GM21825 (cell line): ENCODE data around the gene NCOR2.

Experiments
- ATAC-seq: cut with Tn5 transposase; IDR thresholded peaks from one replicate; pipeline ENCODE4 v1.9.1; 2021; ENCODE audit warnings: mild to moderate bottlenecking, moderate library complexity; ENCODE audit not compliant: unreplicated experiment

The NCOR2 gene

DNA sequence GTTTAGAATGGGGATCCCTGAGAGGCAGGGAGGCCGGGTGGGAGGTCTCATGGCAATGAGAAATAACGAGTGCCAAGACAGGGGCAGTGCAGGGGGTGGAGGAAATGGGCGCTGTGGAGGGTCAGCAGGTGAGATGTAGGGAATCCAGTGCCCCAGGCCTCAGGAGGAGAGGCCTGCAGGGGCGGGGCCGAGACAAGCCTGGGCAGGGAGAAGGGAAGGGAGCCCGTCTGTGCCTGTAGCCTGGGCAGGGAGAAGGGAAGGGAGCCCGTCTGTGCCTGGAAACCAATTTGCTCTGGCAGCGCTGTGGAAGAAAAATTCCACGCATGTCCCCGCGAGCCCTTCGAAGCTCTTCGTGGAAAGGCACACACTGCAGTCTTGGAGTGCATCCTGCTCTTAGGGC, 10.6 kb upstream of the NCOR2 start:
- ATAC-seq, result no peak

DNA sequence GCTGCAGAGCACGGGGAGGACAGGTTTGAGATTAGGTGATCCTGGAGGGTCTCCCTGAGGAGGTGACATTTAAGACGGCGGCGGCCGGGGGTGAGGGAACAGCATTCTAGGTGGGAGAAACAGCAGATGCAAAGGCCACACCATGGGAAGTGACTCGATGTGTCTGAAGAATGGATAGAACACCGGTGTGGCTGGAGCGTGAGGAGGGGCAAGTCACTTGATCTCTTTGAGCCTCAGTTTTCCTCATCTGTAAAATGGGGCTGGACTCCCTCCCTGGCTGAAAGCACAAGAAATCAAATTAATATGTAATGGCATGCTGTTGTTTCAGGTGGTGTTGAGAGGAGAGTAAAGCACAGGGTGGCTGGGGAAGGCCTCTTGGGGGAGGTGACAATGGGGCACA, 10.0 kb upstream of the NCOR2 start:
- no peak for ATAC-seq

DNA sequence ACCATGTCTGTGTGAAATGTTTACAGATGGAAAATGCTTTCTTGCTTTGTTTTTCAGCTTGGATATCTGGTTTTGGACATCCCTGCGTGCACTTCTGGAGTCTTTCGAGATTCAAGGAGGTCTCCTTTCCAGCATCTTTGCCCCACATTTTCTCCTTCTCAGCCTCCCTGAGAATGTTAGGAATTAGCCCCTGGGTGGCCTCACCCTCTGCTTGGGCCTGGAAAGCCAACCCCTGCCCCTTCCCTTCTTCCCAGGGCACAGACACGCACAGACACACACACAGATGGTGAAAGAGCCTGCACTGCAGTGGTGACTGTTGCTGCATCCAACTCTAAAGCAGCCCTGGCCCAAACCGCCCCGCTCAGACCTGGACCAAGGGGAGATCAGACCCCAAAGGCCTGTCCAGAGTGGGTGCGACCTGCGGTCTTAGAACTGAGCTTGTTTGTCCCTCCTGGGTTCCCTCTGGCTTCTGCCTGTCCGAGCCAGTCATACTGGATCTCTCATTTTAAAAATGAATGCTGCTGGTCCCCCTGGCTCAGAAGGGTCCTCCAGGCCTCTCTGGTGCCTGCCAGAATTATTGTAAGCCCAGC, 8.7 kb upstream of the NCOR2 start:
- no peak for ATAC-seq

DNA sequence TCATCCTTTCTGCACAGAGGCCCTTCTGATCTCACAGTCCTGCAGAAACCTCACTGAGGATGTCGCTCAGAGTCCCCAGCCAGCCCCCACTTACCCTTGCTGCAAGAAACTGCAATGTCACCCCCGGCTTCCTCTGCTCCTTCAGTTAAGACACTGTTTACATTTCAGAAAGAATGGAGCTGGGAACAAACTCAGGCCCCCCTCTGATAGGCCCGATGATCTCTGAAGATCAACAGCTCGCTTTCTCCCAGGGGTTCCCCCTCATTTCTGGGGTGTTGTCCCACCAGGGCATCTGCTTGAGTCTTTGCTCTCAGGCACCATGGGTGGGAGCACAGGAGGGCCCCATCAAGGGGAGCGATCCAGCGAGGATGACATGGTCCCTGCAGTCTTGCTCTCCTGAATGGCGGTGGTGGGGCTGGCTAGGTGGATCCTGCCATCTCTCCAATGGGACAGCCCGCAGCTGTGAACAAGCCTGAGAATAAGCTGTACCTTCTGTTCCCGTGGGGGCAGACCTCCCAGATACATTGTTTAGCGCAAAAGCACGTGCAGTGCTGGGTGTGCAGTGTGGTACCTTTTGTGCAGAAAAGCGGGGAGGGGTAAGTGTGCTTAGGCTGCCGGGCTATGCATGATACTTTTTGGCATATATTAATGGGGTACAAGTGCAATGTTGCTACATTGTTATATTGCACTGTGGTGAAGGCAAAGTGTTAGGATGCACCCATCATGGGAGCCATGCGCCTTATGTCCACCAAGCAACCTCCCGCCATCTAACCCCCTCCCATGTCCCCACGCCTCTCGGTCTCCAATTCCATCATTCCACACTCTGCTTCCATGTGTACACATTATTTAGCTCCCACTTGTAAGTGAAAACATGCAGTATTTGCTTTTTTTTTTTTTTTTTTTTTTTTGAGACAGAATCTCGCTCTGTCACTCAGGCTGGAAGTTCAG, 6.7 kb upstream of the NCOR2 start:
- no peak for ATAC-seq

DNA sequence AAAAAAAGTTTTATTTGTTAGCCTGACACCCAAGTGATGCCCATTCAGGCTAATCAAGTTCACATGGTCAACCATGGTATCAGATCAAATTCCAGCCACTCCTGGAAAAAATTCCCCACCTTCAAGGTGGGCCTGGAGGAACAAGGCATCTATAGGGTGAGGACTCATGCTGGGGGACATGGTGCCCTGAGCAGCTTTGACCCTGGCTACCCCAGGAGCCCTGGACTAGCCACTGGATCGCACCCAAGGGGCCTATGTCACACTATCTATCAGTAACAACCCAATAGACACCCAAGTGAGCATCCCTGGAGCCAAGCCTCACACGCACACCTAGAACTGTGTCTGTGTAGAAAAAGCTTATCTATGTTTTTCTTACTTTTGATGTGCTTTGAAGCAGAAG, 4.1 kb upstream of the NCOR2 start:
- no peak for ATAC-seq

DNA sequence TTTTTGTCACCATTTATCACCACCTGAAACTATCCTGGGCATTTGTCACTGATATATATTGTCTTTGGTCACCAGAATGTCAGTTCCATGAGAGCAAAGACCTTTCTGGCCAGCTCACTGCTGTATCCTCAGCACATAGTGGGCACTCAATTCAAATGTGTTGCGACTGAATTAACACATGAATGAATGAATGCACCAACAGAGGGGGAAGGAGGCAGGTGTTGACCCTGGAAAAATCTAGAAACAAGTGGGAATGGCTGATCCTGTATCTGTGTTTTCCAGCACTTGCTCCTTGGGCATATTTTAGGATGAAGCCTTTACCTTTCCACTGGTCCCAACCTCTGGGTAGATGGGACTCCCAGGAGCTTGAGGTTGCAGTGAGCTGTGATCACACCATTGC, 3.4 kb upstream of the NCOR2 start:
- no peak for ATAC-seq

DNA sequence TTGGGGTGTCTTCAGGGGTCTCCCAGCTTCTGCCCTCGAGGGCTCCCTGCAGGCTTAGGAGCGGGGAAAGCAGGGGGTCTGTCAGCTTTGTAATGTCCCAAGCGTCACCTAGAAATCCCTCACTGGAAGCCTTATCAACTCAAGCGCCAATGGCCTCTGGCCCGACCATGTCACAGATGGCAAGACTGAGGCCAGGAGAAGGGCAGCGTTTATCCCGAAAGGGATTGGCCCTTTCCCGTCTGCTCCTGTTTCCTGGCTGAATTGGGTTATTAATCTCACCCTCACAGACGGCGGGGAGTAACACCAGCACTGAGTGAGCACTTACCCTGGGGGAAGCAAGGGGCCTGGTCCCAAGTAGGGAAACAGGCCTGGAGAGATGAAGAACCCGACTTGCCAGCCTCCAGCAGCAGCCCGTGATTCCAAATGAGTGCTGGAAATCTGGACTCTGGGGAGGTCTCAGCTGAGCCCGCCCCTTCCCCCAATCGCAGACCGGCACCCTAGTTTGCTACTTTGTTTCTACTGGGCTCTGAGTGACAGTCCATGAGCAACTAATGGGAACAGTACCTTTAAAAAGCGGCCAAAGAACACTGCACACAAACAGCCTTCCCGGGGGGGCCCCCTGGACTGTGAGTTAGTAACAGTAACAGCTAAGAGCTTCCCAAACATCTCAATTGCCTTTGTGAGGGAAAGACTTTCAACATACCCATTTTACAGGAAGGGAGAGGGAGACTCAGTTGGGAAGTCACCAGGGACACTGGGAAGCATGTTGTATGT, 2.1 kb upstream of the NCOR2 start:
- no peak for ATAC-seq

DNA sequence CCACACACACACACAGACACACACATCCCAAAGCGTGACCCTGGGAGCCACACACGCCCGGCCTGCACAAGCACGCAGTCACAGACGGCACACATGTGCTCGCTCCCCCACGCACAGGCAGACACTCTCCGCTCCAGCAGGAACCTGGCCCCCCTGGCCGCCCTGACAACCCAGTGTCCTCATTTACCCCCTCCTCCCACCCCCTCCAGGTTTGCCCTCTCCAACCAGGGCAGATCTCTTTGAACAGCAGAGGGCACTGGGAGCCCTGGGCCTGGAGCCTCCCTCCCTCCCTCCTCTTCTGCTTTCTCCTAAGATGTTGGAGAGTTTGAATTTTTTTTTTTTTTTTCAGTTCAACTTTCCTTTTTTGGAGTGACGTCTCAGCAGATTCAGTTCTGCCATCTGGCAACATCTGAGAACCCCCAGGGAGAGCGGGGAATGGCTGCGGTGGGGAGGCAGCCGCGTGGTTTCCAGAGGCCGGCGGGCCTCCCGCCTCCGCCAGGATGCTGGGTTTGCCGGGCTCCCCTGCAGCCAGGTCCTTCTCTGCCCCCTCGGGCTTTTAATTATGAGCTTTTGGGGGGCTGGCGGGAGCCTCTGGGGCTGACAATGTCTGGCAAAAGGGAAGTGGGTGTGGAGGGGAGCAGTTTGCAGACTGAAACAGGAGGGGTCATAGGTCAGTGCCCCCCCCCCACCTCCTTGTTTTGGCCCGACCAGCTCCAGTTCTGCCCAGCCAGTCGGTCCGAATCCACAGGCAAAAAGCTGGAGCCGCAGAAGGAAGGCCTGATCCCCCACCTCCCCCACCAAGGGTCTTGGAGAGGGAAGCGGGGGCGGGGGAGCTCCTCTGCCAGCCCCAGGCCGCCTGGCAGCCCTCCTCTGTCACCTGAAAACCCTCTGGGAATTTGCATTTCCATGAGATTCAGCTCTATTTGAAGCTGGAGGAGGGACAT, 1.3 kb upstream of the NCOR2 start:
- no peak for ATAC-seq

DNA sequence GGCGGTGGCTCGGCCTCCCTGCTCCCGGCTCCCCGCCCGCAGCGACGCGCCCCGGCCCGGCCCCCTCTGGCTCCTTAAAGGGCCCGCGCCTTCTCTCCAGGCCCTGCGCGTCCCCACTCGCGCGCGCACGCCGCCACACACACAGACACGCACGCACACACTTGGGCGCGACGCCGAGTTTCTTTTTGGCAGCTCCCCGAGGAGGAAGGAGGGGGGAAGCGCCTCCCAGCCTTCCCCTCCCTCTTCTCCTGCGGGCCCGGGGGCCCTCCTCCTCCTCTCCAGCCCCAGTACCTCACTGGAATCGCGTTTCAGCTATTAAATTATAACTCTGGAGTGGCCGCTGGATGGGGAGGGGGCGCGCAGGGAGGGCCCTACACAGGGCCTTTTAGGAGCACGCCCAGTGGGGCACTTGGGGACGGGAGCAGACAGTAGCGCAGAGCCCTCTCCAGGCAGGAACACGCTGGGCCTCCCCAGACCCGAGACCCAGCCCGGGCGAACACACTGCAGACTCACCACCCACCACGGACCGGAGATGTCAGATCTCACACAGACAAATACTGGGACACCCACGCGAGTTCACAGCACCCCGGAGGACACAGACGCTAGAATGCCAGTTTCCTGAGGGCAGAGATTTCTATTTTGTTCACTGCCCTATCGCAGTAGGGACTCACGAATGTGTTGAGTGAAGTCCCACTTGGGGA, 411 bp upstream of the NCOR2 start:
- peak; percentile 55 for ATAC-seq

DNA sequence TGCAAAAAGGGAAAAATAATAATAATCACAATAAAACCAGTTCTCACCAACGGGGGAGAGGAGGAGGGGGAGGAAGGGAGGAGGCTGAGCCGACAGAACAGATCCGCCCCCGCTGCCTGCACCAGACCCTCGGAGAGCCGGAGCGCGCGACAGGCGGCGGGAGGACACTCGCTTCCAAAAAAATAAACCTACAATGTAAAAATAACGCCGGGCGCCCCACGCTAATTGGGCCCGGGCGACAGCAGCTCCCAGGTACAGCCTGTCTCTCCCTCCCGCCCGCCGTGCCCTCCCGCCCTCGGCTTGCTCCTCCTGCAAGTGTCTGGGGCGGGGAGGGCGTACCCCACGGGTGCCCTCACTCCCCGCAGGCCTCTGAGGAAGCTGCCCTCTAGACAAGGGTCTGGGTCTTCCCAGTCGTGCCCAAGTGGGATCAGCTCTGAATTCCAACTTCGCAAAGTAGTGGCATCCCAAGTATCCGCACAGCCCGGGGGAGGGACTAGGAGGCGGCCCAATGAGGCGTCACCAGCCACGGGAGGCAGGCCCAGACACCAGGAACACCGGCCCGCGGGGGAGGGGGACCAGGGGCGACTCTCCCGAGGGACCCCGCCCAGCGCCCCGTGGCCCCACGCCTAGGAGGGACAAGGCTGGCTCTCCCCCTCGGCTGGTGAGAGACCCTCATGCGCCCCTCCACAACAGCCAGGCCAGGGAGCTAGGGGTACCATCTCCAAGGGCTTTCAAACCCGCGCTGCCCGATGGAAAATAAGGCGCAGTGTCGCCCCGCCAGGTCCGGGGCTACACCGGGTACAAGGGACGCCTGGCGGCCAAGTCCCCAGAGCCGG, 1.0 kb downstream of the NCOR2 start:
- peak; percentile 33 for ATAC-seq

DNA sequence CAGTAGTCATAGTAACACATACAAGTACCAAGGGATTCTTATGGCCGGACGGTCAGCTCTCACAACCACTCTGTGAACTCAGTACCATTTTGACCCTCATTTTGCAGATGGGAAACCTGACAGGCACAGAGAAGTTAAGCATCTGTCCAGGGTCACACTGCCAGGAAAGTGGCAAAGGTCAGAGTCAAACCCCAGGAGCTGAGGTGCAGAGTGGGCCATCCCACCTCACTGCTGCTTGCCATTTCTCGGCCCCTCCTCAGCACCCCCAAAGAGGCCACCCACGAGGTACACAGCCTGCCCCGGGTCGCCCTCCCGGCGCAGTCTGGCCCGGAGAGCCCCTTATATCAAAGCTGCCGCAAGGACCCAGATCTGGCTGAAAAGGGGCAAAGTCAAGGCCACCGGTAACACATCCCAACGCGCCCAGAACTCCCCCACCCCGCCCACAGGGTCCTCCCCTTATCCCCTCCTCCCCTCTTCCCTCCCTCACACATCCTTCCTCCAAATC, 1.7 kb downstream of the NCOR2 start:
- no peak for ATAC-seq

DNA sequence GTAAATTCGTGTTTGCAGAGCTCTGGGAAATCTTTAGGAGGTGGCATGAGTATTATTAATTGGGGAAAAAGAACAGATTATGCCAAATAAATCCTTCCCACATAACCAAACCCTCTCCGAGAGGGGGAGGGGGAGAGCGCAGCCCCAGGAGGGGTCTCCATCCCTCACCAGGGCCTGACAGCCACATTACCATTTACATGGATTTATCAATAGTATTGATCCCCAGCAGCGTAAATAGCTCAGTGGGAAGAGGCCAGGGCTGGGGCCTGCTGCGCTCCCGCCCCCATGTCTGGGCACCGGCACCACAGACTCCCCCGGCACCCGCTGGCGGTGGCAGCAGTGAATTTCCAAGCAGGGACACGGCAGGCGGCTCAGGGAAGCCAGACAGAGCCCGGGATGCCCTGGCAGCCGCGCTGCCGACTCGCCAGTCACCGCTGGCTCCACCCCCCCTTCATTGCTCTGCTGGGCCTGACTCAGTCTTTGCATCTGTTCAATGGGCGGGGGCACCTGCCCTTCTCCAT, 2.4 kb downstream of the NCOR2 start:
- ATAC-seq, result no peak

DNA sequence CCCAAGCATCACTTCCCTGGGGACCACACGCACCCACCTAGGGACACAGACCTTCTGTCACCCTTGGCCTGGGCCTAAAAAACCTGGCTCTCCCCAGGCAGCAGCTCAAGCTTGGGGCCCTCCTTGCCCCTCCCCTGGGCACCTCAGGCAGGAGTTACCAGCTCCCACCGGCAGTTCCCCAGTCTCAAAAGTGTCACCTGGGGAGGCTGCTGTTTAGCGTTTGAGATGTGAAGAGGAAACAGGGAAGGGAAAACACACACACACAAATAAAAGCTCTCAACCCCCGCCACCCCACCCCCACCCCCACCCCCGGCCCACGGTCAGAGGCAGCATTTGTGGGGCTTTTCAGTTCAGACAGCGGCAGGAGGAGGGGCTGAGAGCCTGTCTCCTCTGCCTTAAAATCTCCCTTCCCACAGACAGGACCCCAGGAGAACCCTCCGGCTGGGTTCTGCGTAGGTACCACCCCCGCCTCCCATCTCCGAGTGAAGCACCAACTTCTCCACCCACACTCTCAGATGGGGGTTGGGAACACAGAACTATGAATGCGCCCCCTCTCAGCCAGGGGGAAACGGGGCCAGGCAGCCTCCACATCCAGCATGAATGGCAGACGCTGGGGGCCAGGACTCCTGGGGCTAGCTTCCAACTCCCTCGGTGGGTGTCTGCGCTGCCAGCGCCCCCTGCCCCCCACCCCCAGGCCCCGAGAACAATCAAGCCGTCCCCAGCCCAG, 3.0 kb downstream of the NCOR2 start:
- no peak for ATAC-seq

DNA sequence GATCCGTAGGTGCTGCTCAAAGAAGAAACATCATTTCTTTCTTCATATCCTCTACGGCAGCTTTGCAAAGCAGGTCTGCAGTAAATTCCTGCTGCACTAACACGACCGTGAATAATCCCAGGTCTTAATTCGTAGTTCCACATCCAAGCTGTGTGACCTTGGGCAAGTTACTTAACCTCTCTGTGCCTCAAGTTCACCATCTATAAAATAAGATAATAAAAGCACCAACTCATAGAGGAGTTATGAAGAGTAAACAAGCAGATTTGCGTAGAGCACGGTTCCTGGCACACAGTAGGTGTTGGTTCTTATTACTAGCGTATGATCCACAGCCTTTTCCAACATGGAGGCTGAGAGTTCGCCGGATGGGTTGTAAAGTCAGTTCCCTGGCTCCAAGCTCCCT, 3.6 kb downstream of the NCOR2 start:
- no peak for ATAC-seq

DNA sequence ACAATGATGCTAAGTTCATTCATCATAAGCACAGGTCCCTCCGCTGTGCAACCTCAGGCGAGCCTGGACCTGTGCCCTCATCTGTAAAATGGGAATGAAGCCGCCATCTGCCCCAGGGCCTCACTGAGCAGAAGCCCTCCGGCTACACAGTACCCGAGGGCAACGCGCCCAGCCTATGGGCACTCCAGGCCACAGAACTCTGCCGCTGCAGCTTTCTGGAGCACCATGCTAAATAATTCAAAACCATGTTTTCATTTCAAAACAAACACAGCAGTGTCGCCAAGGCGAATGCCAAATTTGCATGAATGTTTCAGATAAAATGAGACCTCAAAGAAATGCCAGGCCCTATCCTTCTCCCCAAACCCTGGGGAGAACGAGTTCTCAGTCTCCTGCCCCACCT, 4.0 kb downstream of the NCOR2 start:
- ATAC-seq, result no peak

DNA sequence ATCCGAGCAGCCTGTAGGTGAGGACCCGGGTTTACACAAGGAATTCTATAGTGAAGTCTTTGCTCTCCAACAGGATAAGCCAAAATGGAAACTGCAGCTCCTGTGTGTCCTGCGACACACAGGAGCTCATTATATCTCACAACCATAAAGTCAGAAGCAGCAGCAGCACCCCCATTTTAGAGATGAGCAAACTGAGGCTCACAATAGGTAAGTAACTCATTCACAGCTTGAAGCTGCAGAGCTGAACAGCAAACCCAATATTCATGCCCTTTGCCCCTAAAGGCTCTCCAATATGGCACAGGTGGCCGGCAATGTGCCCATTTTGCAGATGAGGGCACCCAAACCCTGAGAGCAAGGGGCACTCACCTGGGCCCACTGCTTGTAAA, 4.6 kb downstream of the NCOR2 start:
- no peak for ATAC-seq

DNA sequence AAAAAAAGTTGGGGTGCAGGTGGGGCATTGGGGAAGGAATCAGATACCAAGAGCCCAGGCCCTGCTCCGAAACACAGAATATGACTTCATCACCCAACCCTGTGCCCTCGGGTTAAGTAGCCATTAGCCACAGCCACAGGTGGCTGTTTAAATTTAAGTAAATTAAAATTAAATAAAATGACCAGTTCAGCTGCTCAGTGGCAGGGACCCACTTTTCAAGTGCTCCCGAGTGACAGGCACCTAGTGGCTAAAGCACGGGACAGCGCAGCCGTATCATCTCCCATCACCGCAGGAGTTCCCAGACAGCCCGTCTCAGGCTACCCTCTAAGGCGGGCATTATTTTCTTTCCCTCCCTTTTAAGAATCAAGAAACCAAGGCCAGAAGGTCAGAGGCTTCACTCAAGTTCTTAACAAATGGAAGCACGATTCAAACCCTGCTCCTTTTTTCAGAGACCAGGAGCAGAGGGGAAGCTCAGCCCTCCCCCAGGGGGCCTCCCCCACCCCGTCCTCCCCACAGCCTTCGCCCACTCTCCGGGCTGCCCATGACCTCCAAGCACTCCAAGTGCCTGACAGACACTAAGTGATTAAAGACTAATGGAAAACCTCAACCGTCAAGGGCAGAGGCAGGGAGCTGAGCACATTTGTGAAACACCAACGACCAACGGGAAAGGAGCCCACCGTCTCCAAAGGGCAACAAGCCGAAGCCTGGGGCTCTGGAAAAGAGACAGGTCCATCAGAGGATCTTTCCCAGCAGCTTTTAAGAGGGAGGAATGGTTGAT, 5.2 kb downstream of the NCOR2 start:
- ATAC-seq, result no peak
